GM12874 (cell line): Measurements from ENCODE around the gene NAGK.

ENCODE experiments used
- TF ChIP-seq, protein P1 (sequence below): IDR thresholded peaks from 2 replicates; pipeline ENCODE4 v1.5.1; 2011; ENCODE audit warnings: low read depth, mild to moderate bottlenecking, control low read depth, low read length, moderate library complexity; ENCODE audit not compliant: insufficient read depth

Gene NAGK

DNA sequence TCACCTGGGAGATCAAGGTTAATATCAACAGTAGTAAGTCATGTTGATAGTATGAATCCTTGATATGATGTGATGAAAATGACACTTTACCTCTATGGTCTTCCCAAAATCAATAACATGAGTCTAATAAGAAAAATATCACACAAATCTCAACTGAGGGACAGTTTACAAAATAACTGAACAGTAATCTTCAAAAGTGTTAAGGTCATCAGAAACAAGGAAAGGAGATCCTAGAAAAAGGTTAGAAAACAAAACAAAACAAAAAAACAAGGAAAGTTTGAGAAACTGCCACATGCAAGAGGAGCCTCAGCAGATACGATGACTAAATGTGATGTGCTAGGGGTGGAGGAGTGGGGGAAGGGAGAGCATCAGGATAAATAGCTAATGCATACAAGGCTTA lies 45.4 kb downstream of the NAGK start:
- TF ChIP-seq, protein P1, sequence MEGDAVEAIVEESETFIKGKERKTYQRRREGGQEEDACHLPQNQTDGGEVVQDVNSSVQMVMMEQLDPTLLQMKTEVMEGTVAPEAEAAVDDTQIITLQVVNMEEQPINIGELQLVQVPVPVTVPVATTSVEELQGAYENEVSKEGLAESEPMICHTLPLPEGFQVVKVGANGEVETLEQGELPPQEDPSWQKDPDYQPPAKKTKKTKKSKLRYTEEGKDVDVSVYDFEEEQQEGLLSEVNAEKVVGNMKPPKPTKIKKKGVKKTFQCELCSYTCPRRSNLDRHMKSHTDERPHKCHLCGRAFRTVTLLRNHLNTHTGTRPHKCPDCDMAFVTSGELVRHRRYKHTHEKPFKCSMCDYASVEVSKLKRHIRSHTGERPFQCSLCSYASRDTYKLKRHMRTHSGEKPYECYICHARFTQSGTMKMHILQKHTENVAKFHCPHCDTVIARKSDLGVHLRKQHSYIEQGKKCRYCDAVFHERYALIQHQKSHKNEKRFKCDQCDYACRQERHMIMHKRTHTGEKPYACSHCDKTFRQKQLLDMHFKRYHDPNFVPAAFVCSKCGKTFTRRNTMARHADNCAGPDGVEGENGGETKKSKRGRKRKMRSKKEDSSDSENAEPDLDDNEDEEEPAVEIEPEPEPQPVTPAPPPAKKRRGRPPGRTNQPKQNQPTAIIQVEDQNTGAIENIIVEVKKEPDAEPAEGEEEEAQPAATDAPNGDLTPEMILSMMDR, result no peak

DNA sequence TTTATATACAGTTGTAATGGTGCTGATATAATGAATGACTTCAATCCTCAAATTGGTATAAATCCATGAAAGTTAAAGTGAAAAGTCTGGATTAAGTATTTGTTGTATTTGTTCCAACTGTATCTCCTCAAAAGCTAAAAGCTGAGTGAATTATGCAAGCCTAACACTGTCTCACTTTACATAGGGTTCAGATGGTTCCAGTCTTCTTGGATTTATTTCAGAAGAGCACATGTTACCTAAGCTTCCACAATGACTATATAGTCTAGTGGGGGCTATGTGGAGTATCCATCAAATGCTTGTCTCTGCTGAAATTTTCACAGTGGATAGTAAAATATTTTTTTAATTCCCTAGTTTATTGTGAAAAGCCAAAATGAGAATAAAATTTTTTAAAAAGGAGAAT lies 48.6 kb downstream of the NAGK start:
- TF ChIP-seq, protein P1, result no peak

DNA sequence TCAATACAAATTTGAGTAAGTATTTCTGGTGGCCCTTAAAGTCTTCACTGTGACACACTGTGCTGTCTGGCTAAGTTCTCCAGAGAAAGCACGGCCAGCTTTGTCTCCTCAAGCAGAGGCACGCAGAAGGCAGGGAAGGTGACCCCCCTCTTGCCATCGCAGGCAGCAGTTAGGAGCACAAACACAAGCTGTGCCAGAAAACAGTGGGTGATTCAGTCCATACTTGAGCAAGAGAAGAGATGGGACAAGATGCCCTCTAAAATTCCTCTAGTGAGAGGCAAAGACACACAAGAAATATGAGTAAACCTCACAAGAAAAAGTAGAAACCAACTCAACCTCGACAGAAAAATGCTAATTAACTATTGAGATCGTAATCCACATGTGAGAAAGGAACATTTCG lies 51.7 kb downstream of the NAGK start:
- TF ChIP-seq, protein P1, result no peak

DNA sequence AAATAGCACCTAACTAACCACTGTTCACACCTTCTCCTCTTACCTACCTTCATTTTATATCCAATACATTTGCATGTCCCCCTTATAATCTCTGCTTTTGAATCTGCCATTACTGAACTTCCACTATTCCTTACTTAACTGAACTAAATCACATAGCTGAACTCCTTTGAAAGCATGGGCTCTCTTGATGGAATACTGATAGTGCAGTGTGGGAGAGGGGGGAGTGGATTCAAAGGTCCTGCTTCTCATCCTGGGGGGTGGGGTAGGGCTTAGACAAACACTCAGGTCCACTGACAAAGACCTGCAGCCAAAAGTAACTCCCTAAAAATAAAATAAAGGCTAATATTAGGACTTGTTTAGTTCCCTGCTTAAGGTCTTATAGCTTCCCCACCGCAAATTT lies 53.0 kb downstream of the NAGK start:
- TF ChIP-seq, protein P1, result no peak

DNA sequence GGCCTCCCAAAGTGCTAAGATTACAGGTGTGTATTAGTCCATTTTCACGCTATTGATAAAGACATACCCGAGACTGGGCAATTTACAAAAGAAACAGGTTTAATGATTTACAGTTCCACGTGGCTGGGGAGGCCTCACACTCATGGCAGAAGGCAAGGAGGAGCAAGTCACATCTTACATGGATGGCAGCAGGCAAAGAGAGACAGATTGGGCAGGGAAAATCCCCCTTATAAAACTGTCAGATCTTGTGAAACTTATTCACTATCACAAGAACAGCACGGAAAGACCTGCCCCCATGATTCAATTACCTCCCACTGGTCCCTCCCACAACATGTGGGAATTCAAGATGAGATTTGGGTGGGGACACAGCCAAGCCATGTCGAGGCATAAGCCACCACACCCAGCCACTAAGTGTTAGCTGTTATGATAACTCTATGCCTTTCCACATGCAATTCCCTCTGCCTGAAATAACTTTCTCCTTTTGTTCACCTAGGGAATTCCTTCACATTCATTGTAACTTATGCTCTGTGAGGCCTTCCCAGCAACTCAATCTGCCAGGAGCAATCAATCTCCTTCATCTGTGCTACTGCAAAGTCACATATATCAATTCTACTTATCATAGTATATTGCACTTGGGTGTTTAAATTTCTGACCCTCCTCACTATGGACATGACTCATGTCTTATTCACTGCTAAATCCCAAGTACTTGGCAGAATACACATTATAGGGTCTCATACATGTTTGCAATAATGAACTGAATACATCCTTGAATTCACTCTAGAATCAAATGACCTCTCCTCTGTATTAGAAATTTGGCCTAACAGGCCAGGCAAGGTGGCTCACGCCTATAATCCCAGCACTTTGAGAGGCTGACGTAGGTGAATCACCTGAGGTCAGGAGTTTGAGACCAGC lies 54.2 kb downstream of the NAGK start:
- TF ChIP-seq, protein P1, result no peak

DNA sequence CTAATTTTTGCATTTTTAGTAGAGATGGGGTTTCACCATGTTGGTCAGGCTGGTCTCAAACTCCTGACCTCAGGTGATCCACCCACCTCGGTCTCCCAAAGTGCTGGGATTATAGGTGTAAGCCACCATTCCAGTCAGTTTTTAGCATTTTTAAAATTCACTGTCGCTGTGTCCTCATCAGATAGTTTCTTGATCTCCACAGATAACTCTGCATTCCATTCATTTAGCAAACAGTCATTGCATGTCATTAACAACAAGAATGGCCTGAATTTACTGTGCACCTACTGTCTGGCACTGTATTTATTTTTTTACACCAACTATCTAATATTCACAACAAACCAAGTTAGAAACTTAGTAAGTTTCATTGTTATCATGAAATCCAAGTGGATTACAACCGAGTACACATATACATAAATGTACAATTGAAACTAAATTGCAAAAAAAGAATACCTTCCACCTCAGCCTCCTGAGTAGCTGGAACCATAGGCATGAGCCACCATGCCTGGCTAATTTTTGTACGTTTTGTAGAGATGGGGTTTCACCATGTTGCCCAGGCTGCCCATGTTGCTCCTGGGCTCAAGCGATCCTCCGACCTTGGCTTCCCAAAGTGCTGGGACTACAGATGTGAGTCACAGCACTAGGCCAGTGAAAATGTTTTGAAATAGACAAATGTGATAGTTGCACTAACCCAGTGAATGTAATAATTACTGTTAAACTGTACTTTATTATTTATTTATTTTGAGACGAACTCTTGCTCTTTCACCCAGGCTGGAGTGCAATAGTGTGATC lies 57.3 kb downstream of the NAGK start:
- TF ChIP-seq, protein P1, result no peak

DNA sequence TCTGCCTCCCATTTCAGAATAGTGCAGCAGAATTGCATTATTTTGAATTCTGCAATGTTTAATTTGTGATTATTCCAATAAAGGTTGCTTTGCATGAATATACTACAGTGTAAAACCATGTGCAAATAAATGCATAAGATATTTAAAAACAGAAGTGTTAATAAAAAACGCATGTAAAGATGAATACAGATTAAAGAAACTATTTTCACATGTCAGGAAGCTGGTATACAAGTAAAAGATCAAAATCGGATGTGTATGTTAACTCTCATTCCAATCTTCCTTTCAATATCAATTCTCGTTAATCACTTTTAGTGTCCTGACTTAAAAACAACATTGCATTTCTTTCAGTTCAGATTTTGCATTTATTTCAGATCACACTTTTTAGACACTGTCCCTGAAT lies 58.5 kb downstream of the NAGK start:
- TF ChIP-seq, protein P1, result no peak
